ENCODE measurements around the gene PROX1.

PROX1 gene

DNA sequence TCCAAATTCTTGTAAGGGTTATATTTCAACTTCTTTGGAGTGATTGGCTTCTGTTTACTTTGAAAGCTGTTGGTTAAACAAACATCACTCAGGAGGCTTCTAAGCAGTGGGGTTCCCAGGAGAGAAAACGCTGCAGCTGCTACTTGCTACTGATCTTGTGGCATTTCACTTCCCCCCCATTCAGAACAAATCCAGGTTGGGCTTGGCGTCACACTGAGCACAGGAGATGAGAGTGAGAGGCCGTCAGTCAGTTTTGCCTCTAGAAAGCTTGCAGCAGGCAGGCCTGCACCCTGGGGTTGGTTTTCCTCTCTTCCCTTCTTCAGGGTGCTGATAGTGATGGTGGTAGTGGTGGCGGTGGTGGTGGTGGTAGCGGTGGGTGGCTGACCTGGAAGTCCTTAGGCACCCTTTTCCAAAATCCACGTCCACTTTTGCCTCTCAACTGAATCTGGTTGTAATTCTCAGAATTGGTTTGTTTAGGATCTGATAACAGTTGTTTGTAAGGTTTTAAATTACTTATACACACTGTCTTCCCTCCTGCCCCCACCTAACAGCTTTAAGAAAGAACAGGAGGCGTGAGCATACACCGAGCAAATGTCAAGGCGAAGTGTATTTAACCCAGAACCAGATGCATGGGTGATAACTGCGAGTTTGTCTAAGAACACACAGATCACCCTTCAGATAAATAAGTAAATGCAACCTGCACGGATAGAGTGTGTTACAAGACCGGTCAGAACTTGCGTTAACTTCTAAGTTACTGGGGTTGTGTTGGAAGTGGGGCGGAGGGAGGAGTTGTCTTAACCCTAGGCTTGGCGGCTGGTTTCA is 3.2 kb upstream of the PROX1 start:
- H3K27ac ChIP-seq (replicated peaks) = no peak overlapping the region
- TF ChIP-seq, protein P1, sequence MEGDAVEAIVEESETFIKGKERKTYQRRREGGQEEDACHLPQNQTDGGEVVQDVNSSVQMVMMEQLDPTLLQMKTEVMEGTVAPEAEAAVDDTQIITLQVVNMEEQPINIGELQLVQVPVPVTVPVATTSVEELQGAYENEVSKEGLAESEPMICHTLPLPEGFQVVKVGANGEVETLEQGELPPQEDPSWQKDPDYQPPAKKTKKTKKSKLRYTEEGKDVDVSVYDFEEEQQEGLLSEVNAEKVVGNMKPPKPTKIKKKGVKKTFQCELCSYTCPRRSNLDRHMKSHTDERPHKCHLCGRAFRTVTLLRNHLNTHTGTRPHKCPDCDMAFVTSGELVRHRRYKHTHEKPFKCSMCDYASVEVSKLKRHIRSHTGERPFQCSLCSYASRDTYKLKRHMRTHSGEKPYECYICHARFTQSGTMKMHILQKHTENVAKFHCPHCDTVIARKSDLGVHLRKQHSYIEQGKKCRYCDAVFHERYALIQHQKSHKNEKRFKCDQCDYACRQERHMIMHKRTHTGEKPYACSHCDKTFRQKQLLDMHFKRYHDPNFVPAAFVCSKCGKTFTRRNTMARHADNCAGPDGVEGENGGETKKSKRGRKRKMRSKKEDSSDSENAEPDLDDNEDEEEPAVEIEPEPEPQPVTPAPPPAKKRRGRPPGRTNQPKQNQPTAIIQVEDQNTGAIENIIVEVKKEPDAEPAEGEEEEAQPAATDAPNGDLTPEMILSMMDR (IDR thresholded peaks at IDR 0.05; ENCODE audit: insufficient read depth, low read length) = no peak
- TF ChIP-seq, protein P2, sequence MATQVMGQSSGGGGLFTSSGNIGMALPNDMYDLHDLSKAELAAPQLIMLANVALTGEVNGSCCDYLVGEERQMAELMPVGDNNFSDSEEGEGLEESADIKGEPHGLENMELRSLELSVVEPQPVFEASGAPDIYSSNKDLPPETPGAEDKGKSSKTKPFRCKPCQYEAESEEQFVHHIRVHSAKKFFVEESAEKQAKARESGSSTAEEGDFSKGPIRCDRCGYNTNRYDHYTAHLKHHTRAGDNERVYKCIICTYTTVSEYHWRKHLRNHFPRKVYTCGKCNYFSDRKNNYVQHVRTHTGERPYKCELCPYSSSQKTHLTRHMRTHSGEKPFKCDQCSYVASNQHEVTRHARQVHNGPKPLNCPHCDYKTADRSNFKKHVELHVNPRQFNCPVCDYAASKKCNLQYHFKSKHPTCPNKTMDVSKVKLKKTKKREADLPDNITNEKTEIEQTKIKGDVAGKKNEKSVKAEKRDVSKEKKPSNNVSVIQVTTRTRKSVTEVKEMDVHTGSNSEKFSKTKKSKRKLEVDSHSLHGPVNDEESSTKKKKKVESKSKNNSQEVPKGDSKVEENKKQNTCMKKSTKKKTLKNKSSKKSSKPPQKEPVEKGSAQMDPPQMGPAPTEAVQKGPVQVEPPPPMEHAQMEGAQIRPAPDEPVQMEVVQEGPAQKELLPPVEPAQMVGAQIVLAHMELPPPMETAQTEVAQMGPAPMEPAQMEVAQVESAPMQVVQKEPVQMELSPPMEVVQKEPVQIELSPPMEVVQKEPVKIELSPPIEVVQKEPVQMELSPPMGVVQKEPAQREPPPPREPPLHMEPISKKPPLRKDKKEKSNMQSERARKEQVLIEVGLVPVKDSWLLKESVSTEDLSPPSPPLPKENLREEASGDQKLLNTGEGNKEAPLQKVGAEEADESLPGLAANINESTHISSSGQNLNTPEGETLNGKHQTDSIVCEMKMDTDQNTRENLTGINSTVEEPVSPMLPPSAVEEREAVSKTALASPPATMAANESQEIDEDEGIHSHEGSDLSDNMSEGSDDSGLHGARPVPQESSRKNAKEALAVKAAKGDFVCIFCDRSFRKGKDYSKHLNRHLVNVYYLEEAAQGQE (IDR thresholded peaks at IDR 0.05; ENCODE audit: insufficient replicate concordance, low read depth) = no peak
- TF ChIP-seq SPI1 (IDR thresholded peaks at IDR 0.05; ENCODE audit: borderline replicate concordance, low read depth) = no peak
- no peak for TF ChIP-seq GABPA (IDR thresholded peaks at IDR 0.05; ENCODE audit: low read depth)
- no peak for TF ChIP-seq POLR2AphosphoS5 (IDR thresholded peaks at IDR 0.05; ENCODE audit: low read depth)
- no peak overlapping the region for H3K4me3 ChIP-seq (replicated peaks; ENCODE audit: insufficient read depth, low read length)
- no peak for DNase-seq (ENCODE audit: low read depth in 1 of 2, low spot score in 1 of 2)
- H3K27me3 ChIP-seq (ENCODE audit: insufficient read depth, poor library complexity, severe bottlenecking) = peaks cover 76% of the 10 kb centered on the region

DNA sequence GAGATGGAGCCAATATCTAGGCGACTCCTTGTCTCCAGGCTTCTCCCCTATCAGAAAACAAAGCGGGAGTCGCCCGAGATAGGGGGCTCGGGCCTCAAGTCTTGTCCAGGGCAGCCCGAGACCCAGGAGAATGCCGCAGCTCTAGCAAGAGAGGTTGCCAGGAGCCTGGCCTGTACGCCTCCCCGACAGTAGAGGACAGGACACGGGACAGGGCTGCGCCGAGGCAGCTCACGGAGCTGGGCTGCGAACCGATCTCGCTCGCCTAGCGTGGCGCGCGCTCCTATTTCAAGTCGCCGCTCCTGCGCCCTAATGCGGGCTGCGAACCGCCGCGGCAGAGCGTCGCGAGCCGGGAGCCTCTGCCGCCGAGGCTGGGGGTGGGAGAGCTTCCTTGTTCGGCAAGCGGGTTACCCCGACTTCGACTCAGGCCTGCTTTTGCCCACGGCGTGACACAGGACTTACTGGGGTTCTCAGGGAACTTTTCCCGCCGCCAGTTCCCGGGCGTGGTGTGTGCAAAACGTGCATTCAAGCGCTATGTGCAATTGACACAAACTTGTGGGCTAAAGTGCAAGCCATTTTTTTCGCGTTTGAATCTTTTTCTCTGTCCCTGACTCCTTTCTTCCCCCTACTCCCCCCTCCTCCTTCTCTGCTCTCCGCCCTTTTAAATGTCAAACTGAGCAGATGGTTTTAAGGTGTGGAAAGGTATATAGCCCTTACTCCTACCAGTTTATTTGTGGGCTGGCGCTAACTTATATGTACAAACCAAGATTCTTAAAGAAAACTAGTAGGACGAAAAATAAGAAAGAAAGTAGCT is 2.4 kb upstream of the PROX1 start:
- no peak for TF ChIP-seq SPI1 (IDR thresholded peaks at IDR 0.05; ENCODE audit: borderline replicate concordance, low read depth)
- TF ChIP-seq POLR2AphosphoS5 (IDR thresholded peaks at IDR 0.05; ENCODE audit: low read depth) = no peak
- TF ChIP-seq GABPA (IDR thresholded peaks at IDR 0.05; ENCODE audit: low read depth) = no peak
- TF ChIP-seq, protein P1 (IDR thresholded peaks at IDR 0.05; ENCODE audit: insufficient read depth, low read length) = no peak
- TF ChIP-seq, protein P2 (IDR thresholded peaks at IDR 0.05; ENCODE audit: insufficient replicate concordance, low read depth) = no peak
- Histone ChIP-seq H3K27ac (replicated peaks) (no peak overlapping the region), H3K4me3 (replicated peaks; ENCODE audit: insufficient read depth, low read length) (no peak overlapping the region), H3K27me3 (ENCODE audit: insufficient read depth, poor library complexity, severe bottlenecking) (peaks cover 77% of the 10 kb centered on the region)
- no peak for DNase-seq (ENCODE audit: low read depth in 1 of 2, low spot score in 1 of 2)

DNA sequence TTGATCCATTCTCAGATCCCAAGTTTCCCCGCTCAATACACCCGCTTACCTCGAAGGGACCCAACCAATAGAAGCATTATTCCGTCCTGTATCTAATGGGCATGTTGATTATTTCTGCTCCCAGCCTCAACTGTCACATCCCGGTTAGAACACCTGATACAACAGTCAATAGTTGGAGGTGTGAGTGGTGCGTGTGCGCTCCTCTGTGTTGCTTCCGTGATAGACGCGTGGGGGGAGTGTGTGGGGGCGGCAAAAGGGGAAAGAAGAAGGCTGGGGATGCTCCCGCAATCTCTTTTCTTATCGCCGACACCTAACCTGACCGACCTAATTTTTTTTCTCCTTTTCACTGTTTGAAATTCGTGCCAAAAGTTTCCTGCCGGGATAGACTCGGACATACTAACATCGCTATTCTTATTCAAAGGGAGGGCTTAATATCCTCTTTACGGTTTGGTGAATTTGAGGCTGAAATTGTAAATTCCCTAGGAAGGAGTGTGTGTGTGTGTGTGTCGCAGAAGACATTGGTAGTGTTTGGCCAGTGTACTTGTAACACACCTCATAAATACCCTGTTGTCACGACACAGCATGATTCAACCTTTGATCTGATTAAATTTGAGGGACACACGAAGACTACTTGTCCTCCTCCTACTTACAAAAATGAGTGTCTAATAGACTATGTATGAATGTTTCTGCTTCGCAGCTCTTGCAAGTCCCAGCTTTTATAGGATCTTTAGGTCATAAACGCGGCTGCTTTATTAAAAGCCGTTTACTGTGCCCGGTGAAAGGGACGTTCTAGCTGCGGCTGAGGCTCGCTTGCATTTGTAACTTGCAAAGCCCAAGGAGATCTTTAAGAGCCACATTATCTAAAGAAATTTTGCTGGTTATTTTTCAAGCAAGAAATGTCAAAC is 1.5 kb upstream of the PROX1 start:
- TF ChIP-seq, protein P2 (IDR thresholded peaks at IDR 0.05; ENCODE audit: insufficient replicate concordance, low read depth) = no peak
- TF ChIP-seq, protein P1 (IDR thresholded peaks at IDR 0.05; ENCODE audit: insufficient read depth, low read length) = no peak
- no peak for TF ChIP-seq GABPA (IDR thresholded peaks at IDR 0.05; ENCODE audit: low read depth)
- TF ChIP-seq POLR2AphosphoS5 (IDR thresholded peaks at IDR 0.05; ENCODE audit: low read depth) = no peak
- TF ChIP-seq SPI1 (IDR thresholded peaks at IDR 0.05; ENCODE audit: borderline replicate concordance, low read depth) = no peak
- Histone ChIP-seq H3K27ac (replicated peaks) (no peak overlapping the region), H3K27me3 (ENCODE audit: insufficient read depth, poor library complexity, severe bottlenecking) (peaks cover 72% of the 10 kb centered on the region), H3K4me3 (replicated peaks; ENCODE audit: insufficient read depth, low read length) (no peak overlapping the region)
- DNase-seq (ENCODE audit: low read depth in 1 of 2, low spot score in 1 of 2) = no peak
